ENCODE results near the gene NANOS1. TPM values are rescaled to one million over a fixed set of nuclear protein-coding genes. Genes with fewer than 3 reads are reported as not detected.

The NANOS1 gene
- polyA plus RNA-seq, 3 donors, result 0.04 TPM; not detected in 2

- H3K36me3 ChIP-seq (replicated peaks in 1 of 2; ENCODE audit: control insufficient read depth in 1 of 2, insufficient read depth in 2 of 2, low read length in 2 of 2), result peaks cover 76 to 86% of the 10 kb centered on the region in 2 donors
- H3K4me1 Mint-ChIP-seq, result peaks cover 7% of the 10 kb centered on the region
- peaks cover 98% of the 10 kb centered on the region for H4K20me1 ChIP-seq (ENCODE audit: insufficient read depth, low read length)
- no peaks in the 10 kb centered on the region for H3K9me3 ChIP-seq (replicated peaks in 1 of 2; ENCODE audit: control insufficient read depth in 1 of 2, insufficient read depth in 1 of 2, low read length in 2 of 2)
- no peak overlapping the region for H3K4me3 ChIP-seq (replicated peaks in 1 of 3; ENCODE audit: low read depth in 2 of 3, low read length in 3 of 3)
- DNase-seq, result no peak
- H3K9me3 Mint-ChIP-seq, result no peaks in the 10 kb centered on the region
- peaks cover 66 to 83% of the 10 kb centered on the region in 2 donors for H3K36me3 Mint-ChIP-seq
- no peak overlapping the region for H3K4me2 ChIP-seq (replicated peaks; ENCODE audit: extremely low read depth, low read length, poor library complexity, severe bottlenecking)
- 100% methylated on average over 1 of the region's 9 CpGs for WGBS (ENCODE audit: insufficient coverage)
- H3K27me3 Mint-ChIP-seq (ENCODE audit: low read depth in 3 of 3), result no peaks in the 10 kb centered on the region
- no peak overlapping the region for H3K9ac ChIP-seq (ENCODE audit: insufficient read depth, low read length, poor library complexity, severe bottlenecking)
- no peak overlapping the region for H3K4me3 Mint-ChIP-seq
- intact Hi-C loops (cut with micrococcal nuclease), result no loop called here
- no peaks in the 10 kb centered on the region for H3K27me3 ChIP-seq (ENCODE audit: control insufficient read depth in 2 of 2, insufficient read depth in 2 of 2, low read length in 2 of 2)
- no peak overlapping the region for H3K27ac ChIP-seq (ENCODE audit: low read depth in 1 of 2, low read length in 2 of 2)
- peak overlapping the region in 3 of 7 donors; percentile 16 to 42 (median 30) for H3K27ac Mint-ChIP-seq
- H3K4me1 ChIP-seq (ENCODE audit: control insufficient read depth in 1 of 2, insufficient read depth in 2 of 2, low read length in 2 of 2), result peaks cover 0 to 5% of the 10 kb centered on the region in 2 donors
- H2AFZ ChIP-seq (ENCODE audit: insufficient read depth, low read depth, low read length, poor library complexity, severe bottlenecking), result no peak overlapping the region
- H3K79me2 ChIP-seq (ENCODE audit: insufficient read depth, low read length), result peaks cover 100% of the 10 kb centered on the region
- no peak for TF ChIP-seq CTCF (IDR thresholded peaks at IDR 0.05)
Measured at GRCh38 chr10:119070395-119071165, 41.1 kb downstream of the NANOS1 start.

- peaks cover 27 to 34% of the 10 kb centered on the region in 2 donors for H3K4me1 ChIP-seq (ENCODE audit: control insufficient read depth in 1 of 2, insufficient read depth in 2 of 2, low read length in 2 of 2)
- TF ChIP-seq CTCF (IDR thresholded peaks at IDR 0.05), result no peak
- no peak overlapping the region for H3K9ac ChIP-seq (ENCODE audit: insufficient read depth, low read length, poor library complexity, severe bottlenecking)
- no peak overlapping the region for H2AFZ ChIP-seq (ENCODE audit: insufficient read depth, low read depth, low read length, poor library complexity, severe bottlenecking)
- no peak for DNase-seq
- no peak overlapping the region for H3K4me2 ChIP-seq (replicated peaks; ENCODE audit: extremely low read depth, low read length, poor library complexity, severe bottlenecking)
- H3K9me3 Mint-ChIP-seq, result peaks cover 0 to 5% (median 0%) of the 10 kb centered on the region in 7 donors
- peaks cover 0 to 1% (median 0%) of the 10 kb centered on the region in 3 donors for H3K27me3 Mint-ChIP-seq (ENCODE audit: low read depth in 3 of 3)
- H3K36me3 ChIP-seq (replicated peaks in 1 of 2; ENCODE audit: control insufficient read depth in 1 of 2, insufficient read depth in 2 of 2, low read length in 2 of 2), result peaks cover 48 to 56% of the 10 kb centered on the region in 2 donors
- H3K27ac ChIP-seq (ENCODE audit: low read depth in 1 of 2, low read length in 2 of 2), result peak overlapping the region in 1 of 2 donors; percentile 60
- no peak overlapping the region for H3K4me3 Mint-ChIP-seq
- 70% methylated on average over 2 of the region's 6 CpGs for WGBS (ENCODE audit: insufficient coverage)
- peaks cover 46 to 53% of the 10 kb centered on the region in 2 donors for H3K36me3 Mint-ChIP-seq
- intact Hi-C loops (cut with micrococcal nuclease), result no loop called here
- peaks cover 25% of the 10 kb centered on the region for H3K4me1 Mint-ChIP-seq
- H3K79me2 ChIP-seq (ENCODE audit: insufficient read depth, low read length), result peaks cover 100% of the 10 kb centered on the region
- H3K4me3 ChIP-seq (replicated peaks in 1 of 3; ENCODE audit: low read depth in 2 of 3, low read length in 3 of 3), result no peak overlapping the region
- H3K27me3 ChIP-seq (ENCODE audit: control insufficient read depth in 2 of 2, insufficient read depth in 2 of 2, low read length in 2 of 2), result no peaks in the 10 kb centered on the region
- H3K27ac Mint-ChIP-seq, result peak overlapping the region in 3 of 7 donors; percentile 6 to 63 (median 36)
- peaks cover 97% of the 10 kb centered on the region for H4K20me1 ChIP-seq (ENCODE audit: insufficient read depth, low read length)
- H3K9me3 ChIP-seq (replicated peaks in 1 of 2; ENCODE audit: control insufficient read depth in 1 of 2, insufficient read depth in 1 of 2, low read length in 2 of 2), result no peaks in the 10 kb centered on the region
Measured at GRCh38 chr10:119073584-119073983, 44.1 kb downstream of the NANOS1 start.
